GM18505 (cell line): ENCODE measurements around the gene UNC13B.

Source experiments
- ATAC-seq: cut with Tn5 transposase; IDR thresholded peaks from one replicate; pipeline ENCODE4 v1.9.1; 2021; ENCODE audit not compliant: unreplicated experiment
- POLR2A ChIP-seq: IDR thresholded peaks from 4 replicates; pipeline ENCODE4 v1.6.1; 2011; ENCODE audit warnings: borderline replicate concordance; ENCODE audit not compliant: insufficient read depth, insufficient read length; ENCODE audit errors: extremely low read depth

UNC13B gene

DNA sequence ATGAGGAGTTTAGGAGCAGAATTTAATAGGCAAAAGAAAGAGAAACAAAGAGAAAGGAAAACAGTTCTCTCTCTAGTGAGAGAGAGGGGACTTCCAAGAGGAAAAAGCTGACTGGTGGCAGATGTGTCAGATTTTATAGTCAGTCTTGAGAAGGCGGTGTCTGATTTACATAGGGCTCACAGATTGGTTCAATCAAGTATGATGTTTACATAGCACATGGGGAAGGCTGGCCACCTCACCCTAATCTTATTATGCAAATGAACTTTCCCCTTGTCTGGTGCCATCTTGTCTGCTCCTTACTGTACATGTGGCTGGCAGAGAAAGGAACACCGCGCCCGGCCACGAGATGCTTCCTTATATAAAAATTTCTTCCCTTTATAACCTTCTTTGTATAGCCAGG, 24.7 kb downstream of the UNC13B start:
- no peak for ATAC-seq

GRCh38 chr9:35190203-35190602, 28.4 kb downstream of the UNC13B start:
- ATAC-seq: no peak
- TF ChIP-seq POLR2A: no peak

More for the DNA sequence above, 24.7 kb downstream of the UNC13B start:
- no peak for TF ChIP-seq POLR2A

- TF ChIP-seq POLR2A: no peak
- no peak for ATAC-seq
These were observed 29.3 kb downstream of the UNC13B start for GRCh38 chr9:35191105-35191504.

DNA sequence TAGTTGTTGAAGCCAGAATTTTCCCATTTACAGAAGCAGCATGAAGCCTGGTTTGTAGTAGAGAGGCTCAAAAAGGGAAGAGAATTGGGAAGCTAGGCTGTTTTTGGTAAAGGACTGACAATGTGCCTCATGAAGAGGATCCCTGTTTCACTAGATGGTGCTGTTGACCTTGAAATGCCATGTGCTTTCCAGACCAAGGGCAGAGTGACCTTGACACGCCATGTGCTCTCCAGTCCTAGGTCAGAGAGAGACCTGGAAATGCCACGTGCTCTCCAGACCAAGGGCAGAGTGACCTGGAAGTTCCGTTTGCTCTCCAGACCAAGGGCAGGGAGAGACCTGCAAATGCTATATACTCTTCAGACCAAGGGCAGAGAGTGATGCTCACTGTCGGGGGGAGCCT, 32.0 kb downstream of the UNC13B start:
- no peak for TF ChIP-seq POLR2A
- no peak for ATAC-seq

- ATAC-seq: no peak
- TF ChIP-seq POLR2A: no peak
These were observed 33.9 kb downstream of the UNC13B start for GRCh38 chr9:35195683-35196082.

GRCh38 chr9:35198191-35198590, 36.4 kb downstream of the UNC13B start:
- ATAC-seq: no peak
- no peak for TF ChIP-seq POLR2A

DNA sequence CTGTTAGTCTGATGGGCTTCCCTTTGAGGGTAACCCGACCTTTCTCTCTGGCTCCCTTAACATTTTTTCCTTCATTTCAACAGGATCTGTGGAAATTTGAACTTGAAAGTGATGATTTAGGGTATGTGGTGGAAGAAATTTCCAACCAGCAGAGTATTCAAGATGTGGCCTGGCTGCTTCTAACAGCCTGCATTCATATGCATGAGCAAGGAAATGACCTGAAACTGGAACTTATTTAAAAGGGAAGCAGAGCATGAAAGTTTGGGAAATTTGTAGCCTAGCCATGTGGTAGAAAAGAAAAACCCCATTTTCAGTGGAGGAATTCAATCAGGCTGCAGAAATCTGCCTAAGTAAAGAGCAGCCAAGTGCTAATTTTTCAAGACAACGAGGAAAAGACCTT, 41.7 kb downstream of the UNC13B start:
- no peak for TF ChIP-seq POLR2A
- ATAC-seq: no peak

DNA sequence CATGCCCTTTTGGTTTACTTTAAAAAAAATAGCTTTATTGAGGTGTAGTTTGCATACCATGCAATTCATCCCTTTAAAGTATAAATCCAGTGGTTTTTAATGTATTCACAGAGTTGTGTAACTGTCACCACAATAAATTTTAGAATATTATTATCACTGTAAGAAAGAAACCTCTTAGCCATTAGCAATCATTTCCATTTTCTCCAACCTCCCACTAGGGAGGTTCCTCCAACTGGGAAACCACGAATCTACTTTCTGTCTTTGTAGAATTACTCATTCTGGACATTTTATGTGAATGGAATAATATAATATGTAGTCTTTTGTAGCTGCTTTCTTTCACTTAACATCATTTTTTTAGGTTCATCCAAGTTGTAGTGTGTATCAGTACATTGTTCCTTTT, 43.5 kb downstream of the UNC13B start:
- TF ChIP-seq POLR2A: no peak
- ATAC-seq: no peak

DNA sequence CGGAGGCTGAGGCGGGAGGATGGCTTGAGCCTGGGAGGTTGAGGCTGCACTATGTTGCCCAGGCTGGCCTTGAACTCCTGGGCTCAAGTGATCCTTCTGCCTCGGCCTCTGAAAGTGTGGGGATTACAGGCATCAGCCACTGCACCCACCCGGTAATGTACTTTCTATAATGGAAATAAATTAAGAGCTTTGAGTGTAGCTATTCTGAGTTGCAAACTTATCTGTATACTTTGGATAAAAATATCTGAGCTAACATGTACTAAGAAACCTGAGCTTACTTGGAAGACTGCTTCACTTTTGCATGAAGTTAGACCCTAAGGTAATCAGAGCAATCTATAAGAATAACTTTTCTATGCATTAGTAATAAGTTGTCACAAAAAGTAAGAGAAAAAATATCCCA, 50.0 kb downstream of the UNC13B start:
- ATAC-seq: no peak
- no peak for TF ChIP-seq POLR2A

DNA sequence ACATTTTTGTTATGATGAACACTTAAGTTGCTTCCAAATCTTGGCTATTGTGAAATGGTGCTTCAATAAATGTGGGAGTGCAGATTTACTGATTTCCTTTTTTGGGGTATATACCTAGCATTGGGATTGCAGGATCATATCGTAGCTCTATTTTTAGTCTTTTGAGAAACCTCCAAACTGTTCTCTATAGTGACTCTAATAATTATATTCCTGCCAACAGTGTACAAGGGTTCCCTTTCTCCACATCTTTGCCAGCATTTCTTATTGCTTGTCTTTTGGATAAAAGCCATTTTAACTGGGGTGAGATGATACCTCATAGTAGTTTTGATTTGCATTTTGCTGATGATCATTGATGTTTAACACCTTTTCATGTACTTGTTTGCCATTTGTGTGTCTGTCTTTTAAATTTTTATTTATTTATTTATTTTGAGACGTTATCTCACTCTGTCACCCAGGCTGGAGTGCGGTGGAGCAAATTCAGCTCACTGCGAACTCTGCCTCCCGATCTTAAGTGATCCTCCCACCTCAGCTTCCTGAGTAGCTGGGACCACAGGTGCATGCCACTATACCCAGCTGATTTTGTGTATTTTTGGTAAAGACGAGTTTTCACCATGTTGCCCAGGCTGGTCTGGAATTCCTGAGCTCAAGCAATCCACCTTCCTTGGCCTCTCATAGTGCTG, 59.0 kb downstream of the UNC13B start:
- ATAC-seq: no peak
- no peak for TF ChIP-seq POLR2A

GRCh38 chr9:35225677-35226076, 63.9 kb downstream of the UNC13B start:
- TF ChIP-seq POLR2A: no peak
- no peak for ATAC-seq

DNA sequence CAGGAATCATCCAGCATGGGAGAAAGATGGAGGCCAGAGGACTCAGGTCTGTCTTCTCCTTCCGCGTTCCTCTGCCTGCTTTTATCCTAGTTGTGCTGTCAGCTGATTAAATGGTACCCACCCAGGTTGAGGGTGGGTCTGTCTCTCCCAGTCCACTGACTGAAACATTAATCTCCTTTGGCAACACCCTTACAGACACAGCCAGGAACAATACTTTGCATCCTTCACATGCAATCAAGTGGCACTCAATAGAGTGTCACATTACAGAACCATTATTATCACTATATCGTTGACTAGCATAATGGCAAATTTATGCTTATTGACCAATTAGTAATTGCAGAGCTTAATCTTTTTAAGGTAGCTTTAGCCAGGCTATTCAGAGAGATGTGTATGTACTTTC, 64.8 kb downstream of the UNC13B start:
- no peak for ATAC-seq
- no peak for TF ChIP-seq POLR2A

DNA sequence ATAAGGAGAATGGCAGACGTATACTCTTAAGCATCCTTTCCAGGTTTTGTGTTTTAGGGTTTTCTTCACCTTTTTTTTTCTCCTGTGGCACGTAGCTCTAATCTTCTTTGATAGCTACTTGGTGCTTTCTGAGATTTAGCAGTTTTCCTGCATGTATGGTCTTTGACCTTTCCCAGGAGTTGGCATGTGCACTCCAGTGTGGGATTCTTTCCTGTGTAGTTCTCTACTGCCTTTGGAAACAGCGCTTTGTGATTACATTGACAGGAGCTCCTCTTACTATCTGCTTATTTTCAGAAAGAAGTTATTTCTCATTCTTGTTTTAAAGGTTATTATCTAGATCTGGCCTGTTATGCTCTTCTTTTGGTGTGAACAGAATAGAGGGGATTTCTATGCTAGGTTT, 65.5 kb downstream of the UNC13B start:
- TF ChIP-seq POLR2A: no peak
- no peak for ATAC-seq

DNA sequence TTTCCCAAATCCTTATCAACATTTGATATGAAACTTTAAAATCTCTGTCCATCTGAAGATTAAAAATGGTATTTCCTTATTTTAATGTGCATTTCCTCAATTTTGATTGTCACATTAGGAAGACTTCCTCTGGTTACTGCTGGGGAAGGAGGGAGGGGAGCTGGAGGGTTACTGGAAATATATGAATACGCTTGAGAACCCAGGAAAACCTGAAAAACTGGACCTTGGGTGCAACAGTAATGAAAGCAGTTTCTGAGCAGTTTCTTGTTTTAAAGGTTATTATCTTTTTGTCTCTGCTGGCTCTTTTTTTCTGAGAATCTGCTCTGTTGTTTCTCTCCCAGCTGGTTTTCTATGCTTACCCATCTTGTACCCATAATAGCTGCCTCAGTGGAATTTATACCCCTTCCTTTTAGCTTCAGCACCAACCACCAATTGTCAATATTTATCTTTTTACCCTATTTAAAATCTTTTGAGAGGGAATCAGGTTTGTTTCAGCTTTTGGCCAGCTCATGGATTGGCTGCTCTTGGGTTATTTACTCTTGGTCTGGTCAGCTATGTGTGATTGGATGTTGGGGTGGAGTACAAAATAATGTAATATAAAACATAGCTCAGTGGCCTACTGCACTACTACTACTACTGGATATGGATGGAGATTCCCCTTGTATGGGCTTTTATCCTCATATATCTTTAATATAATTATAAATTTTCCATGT, 67.4 kb downstream of the UNC13B start:
- no peak for TF ChIP-seq POLR2A
- ATAC-seq: no peak
